Activated naive CD4-positive, alpha-beta T cell (primary cell): ENCODE measurements around the gene PRRC2B.

Source experiments
- DNase-seq, 4 experiments: peaks; one replicate each; lab custom pipeline; 2025; lab: John Stamatoyannopoulos, UW

Gene PRRC2B

DNA sequence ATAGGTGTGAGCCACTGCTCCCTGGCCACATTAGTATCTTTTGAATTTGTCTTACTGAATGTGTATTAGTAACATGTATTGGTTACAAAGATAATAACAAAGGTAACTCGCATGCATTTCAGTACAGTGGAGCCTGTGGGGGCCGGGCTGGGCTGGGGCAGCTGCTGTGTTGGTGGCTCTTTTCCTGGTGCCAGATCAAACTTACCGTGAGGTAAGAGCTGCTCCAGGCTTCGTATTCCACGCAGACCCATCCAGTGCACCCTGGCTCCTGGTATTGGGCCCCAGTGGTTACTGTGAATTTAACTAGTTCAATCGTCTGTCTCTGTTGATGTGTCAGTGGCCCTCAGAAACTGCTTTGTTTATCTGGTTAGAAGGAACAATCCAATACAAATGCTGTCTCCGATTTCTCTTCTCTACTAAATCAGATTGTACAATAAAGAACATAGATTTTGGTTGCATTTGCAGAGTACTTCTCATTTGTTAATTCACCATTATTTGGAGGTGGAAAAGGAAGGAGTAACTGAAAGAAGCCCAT is 15.6 kb downstream of the PRRC2B start:
- DNase-seq: no peak

DNA sequence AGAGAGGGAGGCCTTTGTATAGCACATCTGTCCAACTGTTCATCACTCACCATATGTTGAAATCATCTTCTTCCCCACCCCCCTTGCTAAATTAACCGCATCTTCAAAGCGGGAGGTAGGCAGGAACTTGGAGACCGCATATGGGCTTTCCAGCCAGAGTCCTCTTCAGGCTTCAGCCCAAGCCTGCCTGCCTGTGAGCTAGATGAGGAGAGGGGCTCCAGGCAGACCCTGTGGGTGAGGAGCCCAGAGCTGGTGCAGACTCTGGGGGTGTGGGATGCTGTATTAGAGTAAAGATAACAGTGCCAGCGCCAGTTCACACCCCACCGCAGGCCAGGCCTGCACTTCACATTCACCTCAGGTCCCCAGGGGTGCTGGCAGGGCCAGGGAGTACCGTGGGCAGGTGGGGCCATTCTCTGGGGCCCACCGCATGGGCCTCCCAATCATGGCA is 16.2 kb downstream of the PRRC2B start:
- no peak for DNase-seq

DNA sequence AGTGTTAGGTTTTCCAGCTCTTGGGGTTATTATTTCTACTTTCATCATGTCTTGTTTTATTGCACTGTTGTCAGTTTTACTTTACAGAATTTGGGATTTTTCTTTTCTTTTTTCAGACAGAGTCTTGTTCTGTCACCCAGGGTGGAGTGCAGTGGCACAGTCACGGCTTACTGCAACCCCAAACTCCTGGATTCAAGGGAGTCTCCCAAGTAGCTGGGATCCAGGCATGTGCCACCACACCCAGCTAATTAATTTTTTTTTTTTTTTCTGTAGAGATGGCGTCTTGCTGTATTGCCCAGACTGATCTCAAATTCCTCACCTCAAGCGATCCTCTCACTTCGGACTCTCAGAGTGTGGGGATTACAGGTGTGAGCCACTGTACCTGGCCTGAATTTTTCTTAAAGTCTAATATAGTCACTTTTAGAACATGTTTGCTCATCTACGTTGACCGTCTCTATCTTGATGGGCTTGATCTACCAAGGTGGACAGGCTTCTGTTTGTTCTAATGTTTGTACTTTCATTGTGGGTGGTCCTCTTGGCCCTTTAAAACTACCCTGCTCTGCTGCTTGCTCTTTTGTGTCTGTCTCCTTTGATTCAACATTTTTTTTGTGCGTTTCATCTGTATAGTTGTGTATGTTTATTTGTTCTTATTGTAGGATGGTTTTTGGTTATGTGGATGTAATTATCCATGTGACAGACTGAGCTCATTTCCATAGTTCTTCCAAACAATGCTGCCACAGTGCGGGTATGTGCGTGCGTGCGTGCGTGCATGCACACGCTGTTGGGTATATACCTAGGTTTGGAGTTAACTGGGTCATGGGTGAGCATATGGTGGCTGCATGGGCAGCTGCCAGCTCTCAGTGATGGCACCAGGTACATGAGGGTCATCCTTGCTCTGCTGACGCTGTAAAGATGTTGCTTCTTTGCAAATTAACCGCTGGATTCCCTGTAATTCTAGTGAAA is 18.1 kb downstream of the PRRC2B start:
- DNase-seq: no peak

DNA sequence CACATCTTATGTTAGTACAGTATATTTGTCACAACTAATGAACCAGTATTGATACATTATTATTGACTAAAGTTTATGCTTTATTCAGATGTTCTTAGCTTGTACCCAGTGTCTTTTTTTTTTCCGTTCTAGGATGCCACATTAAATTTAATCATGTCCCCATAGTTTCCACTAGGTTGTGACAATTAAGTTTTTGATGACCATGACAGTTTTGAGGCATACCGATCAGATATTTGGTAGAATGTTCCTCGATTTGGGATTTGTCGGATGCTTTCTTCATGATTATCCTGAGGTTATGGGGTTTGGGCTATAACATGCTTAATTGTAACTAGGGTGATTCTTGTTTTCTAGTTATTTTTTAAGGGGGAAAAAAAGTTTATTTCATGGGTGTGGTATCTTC is 22.6 kb downstream of the PRRC2B start:
- no peak for DNase-seq

DNA sequence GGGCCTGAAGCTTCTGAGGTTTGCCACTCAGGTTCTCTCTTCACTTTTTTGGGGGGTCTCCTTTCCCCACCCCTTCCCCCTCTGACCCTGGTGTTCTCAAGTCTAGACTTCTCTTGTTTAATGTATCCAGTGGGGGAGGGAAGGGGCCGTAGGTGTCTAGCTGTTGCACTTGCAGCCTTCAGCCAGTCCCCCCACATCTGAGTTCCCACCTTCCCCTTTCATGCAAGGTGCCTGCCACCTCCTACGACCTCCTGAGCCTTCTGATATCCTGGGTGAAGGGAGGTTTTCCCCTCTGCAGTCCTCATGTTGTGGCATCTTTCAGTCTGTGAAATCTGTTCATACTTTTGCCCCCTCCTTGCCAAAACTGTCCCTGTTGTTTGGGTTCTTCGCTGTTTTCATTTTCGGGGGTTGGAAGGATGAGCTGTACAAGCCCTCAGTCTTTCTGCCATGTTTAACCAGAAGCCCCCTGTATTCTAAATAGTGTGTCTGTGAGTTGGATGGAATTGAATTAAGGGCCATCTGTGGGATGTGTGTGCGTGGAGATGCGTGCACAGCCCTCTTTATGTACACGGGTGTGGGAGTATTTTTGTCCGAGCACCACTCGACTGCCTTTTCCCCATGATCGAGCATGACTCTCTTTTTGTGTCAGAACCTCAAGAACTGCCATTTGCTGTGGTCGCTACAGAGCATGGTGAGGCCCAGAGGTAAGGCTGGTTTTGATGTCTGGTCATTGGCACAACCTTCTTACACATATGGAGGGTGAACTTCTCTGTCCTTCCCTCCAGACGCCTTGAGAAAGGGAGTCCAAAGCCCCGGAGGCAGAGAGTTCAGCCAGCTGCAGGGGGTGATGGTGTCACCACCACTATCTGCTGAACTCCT is 23.6 kb downstream of the PRRC2B start:
- DNase-seq: no peak

DNA sequence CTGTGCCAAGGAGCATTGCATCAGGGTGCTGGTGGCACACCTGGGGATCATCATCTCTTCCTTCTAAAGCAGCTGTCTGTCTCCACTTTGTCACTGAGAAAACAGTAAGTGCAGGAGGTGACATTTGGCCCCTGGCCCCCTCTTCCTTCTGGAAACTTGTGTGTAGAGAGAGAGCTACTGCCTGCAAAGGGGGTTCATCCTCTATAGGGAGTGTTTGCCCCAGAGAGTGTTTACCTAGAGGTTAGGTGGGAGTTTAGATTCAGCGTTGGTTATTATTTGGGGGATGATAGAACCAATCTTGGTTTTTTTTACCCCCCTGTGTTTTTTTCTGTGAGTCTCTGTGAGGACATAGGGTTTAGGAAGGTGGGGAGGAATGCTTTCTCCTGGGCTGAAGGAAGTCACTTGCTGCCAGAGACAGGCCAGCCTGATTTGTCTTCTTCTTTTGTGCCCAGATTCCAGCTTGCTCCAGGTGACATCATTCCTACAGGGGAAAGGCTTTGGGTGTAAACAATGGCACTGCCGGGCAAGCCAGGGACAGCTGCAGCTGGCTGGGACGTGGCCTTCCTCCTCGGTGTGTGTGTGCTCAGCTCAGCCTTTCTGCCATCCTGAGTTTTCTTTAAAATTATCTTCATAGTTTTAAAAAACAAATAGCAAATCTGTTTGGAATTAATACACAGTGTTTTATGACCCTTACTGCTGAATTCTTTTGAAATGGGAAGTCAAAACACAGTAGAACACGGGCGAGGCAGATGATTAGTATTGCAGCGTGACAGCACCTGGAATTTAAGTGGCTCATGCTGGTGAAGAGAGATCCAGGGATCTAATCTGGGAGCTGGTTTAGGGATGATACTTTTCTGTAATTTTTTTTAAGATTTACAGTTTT is 24.5 kb downstream of the PRRC2B start:
- no peak for DNase-seq

DNA sequence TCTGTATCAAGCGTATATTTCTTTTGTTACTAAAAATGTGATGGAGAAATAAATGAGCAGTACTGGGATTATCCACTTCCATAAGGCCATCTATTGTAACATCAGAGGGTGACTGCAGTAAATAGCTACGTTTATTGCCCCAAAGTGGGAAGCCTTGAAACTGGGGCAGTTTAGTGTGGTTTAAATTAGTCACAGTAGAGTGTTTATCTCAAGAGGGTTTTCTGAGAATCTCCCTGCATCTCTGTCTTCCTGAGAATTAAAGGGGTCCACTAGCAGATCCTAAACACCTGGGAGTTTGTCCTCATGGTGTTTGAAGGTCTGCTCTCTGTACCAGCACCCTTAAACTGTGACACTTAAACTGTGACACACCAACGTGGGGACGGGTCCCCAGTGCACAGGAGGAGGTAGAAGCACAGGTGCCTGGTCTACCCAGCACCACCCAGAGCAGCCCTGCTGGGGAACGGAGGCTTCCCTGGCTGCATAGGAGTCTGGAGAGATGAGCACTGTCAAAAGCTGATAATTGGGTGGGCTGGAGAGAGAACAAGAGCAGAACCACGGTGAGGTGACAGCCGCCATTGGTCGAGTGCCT is 25.2 kb downstream of the PRRC2B start:
- no peak for DNase-seq

DNA sequence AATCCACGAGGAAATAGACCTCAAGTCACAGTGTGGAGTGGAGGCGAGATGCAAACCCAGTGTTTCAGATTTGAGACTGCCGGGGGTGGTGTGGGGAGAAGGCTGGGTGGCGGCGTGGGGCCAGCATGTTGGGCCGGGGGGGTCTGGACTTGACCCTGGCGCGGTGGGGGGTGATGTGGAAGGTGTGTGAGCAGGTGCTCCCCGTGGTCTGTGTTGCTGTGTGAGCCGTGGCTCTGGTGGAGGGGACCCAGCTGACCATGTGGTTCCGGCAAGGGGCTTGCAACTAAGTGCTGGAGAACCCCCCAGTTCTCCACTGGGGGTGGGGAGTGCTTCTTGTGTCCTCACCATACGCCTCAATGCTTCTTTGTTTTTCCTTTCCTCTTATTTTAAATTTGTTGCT is 25.8 kb downstream of the PRRC2B start:
- no peak for DNase-seq

DNA sequence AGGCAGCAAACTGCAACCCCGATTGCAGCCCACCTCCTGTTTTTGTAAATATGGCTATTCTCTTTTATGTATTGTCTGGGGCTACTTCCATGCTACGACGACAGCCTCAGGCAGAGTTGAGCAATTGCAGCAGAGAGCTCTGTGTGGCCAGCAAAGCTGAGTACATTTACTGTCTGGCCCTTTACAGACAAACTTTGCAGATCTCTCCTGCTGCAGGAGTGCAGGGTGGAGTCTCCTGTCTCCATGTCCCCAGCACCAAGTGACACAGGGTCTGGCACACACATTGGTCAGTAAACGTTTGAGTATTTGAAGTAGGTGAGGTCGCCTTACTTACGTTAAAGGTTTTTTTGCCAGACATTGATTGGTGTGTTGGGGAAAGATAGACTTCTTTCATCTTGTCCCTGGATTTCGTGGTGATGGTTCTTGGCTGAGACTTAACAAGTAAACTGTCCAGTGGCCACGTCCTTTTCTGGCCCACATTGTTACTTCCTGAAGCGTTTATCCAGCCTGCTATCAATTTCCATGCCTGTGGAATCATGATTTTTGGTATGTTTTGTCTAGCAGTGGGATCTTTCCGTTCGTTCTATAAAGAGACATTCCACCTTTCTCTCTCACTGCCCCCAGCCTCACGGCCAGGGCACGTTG is 27.2 kb downstream of the PRRC2B start:
- no peak for DNase-seq

DNA sequence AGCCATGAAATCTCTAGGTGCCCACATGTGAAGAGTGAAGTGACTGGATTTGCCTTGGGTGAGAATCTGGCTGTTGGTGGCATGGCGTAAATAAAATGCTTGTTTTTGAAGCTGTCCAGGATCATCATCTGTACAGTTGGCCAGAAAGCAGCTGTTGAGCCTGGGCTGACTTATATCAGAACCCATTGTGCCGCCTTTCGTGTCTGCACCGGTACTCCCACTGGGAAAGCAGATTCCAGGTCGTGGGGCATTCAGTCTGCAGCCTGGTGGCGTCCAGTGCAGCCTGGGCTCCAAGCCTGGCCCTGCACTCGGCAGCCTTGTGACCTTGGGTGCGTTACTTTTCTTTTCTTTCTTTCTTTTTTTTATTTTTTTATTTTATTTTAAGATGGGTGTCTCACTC is 27.8 kb downstream of the PRRC2B start:
- no peak for DNase-seq

DNA sequence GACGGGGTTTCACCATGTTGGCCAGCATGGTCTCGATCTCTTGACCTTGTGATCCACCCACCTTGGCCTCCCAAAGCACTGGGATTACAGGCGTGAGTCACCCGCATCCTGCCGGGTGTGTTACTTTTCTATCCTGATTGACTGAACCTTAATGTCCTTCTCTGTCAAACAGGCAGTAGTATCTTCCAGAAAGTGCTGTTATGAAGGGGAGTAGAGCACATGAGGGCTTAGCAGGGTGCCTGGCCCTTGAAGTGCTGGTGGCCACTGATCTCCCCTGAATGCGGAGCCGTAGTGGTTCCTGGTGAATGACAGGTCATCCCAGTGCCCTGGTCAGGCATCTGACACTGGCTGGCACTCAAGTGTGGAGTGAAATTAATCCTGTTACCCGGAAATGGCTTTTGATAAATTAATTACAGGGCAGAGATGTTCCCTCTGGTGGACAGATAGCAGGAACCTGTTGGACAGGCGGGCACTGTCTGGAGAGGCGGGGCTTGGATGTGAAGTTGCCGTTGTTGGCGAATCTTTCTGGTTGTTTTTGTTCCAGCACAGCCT is 28.4 kb downstream of the PRRC2B start:
- no peak for DNase-seq

DNA sequence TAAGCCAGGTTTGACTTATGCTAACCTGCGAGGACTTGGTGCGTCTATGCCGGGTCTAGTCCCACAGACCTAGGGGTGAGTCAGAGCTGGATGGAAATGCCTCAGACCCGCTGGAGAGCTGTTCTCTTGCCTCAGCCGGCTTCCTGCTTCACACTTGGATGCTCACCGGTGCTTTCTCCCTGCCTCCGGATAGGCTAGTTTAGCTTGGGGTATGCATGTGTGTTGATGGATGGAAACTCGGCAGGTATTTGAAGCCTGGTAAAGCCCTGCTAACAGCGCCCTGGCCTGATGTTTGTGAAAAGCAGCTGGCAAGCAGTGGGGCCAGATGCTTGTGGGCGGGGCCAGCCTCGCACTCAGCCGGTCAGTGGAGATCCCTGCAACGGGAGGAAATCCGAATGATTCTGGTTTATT is 29.3 kb downstream of the PRRC2B start:
- DNase-seq: no peak

DNA sequence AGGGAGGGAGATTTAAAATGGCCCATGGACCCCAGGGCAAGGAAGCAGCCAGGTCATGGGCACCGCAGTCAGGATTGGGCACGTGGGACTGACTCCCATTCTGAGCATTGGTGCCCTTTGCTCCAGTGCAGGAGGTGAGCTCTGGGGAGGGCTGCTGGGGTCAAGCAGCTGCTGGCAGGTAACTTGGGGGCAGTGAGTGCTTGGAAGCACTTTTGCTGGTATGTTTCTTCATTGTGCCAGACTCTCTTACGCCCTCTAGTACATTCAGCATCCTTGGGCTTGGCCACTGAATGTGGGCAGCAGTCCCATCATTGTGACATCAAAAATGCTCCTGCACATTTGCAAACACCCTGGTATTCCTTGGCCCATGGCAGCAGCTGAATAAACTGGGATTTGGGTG is 32.7 kb downstream of the PRRC2B start:
- DNase-seq: no peak

DNA sequence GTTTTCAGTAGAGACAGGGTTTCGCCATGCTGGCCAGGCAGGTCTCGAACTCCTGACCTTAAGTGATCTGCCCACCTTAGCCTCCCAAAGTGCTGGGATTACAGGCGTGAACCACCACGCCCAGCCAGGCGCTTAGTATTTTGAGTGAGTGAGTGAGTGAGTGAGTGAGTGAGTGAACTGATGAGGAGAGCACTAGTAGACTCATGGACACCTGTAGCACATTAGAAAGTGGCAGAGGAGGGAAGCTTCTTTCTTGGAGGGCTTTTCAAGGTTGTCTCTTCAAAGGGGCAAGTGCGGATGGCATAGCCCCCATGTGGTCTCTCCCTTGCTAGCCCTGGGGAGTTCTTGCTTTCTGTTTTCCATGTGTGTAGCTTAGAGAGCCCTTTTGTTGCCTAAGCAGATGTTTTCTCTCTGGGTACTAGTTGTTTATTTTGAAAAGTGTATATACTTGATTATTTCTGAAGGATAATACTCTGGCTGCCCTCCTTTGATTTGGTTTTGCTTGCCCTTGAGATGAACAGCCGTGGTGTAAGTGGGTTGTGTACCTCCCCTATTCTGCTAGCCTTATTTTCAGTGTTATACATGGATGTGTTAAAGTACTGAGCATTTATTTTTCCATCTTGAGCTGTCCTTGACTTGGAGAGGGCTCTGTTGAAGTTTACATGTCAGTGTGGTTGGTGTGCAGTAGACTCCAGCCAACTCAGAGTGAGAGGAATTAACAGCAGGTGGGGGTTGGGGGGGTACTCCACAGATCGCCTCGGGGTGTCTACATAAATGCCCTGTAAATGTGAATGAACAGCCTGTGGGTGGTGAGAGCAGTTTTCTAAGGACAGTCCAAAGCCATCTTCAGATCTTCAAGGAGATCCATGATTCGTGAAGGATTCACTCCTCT is 35.5 kb downstream of the PRRC2B start:
- no peak for DNase-seq

DNA sequence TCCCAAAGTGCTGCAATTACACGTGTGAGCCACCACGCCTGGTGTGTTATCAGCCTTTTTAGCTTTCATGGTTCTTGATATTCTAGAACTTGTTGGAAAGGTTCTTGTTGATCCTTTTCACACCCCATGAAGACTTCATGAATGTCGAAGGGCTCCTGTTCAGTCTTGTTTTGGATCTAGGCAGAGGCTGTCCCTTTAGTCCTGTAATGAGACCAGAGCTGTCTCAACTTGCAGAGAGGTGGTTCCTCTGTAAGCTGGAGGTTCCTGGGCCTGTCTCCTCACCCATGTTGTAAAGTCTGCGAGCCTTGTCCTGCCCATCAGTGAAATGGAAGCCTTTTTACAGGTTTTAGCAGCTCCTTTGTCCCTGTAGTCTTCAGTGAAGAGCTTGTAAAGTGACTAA is 38.2 kb downstream of the PRRC2B start:
- DNase-seq: no peak

DNA sequence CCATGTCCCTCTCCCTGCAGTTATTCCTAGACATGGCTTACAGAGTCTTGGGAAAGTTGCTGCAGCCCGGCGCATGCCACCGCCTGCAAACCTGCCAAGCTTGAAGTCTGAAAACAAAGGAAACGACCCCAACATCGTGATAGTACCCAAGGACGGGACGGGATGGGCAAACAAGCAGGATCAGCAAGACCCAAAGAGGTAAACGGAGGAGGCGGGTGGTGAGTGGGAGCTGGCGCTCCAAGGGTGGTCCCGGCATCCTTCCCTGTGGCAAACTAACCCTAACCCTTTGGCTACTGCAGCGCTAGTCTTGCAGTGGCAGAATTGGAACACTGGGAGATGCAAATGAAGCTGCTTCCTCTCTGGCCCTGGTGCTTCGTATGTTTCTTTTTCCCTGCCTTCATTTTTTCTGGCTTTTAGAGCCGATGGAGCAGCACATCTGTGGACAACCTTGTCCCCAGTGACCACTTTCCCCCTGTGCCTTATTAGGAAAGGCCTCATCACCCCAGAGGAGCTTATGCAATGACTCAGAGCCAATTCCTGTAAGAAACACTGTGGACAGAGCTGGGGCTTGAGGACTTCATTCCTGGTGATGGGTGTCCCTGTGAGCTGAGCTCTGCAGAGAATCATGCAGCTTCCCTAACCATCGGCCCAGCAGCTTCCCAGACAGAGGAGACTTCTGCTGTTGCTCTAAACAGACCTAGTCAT is 38.9 kb downstream of the PRRC2B start:
- DNase-seq: no peak

DNA sequence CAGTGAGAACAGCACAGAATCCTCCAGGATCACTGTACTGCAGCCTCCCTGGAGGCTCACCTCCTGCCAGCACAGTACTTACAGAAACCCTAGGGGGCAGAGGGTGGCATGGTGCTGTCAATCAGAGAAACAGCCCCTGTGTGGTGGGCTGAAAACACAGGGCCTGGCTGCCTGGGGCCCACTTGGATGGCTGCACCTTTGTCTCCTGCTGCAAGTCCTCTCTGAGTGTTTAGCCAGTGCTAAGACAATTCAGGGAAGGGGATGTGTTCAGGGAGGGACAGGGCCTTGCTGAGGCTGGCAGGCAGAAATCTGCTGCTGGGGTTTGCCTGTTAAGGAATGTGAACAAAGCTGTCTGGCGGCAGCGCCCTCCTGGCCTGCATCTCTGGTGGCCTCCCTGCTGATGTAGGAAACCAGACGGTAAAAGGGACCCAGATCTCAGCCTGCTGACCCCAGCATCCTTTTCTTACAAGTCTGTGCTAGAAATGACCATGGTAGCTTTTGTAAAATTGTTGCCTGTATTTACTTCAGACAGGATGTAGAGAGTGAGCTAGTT is 39.5 kb downstream of the PRRC2B start:
- no peak for DNase-seq

DNA sequence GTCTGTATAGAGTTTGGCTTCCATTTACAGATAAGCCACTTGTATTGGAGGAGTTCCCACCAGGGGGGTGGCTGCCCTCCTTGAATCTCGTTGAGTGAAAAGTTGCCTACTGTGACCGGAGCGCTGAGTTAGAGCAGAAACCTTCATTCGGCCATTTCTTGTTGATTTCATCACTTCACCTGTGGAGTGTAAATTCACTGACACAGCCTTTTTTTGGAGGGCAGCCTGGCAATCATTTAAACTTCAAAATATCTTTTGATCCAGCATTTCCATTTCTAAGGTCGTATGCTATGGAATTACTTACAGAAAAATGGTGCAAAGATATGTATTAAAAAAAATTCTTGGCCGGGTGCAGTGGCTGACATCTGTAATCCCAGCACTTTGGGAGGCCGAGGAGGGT is 40.8 kb downstream of the PRRC2B start:
- no peak for DNase-seq
